ENCODE measurements around the gene TSGA10IP.

The TSGA10IP gene

DNA sequence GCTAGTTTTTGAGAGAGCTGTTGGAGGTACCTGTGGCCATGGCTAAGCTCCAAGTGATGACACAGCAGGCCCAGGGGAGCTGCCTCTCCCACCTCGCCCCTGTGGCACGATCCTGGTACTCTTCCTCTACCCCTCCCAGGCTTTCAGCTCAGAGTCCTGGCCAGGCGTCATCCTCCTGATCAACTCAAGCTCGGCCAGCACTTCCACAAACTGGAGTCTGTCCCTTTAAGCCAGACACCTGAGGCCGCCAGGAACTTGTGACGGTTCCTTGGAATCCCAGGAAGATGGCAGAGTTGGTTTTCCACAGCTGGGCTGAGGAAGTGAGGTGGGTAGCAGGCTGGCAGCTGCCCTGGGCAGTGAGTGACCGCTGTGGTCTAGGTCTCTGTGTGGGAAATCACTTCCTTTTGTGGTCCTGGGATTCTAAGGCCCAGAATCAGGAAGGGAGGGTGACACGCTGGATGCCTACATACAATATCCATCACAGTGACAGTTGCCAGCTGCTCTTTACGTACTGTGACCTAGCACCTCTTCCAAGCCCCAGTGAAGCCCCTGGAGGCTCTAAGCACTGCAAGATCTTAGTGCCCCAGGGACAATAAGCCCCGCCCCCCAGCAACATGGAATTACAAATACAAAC is 63.3 kb downstream of the TSGA10IP start:
- peak; percentile 75 for DNase-seq
